SK-N-SH (cell line): ENCODE results near the gene FAM222B. TPM values are rescaled to one million over a fixed set of nuclear protein-coding genes. Genes with fewer than 3 reads are reported as not detected.

Experiments
- CTCF ChIA-PET: fragments of 300-600, 350-600 bp; formaldehyde crosslinking; extraction: SDS; loops from one replicate; lab custom pipeline; 2021; lab: Yijun Ruan, JAX
- POLR2A ChIA-PET: fragments of 350-600 bp; sonication (Branson Sonifier 250); formaldehyde crosslinking; extraction: SDS; loops from one replicate; lab custom pipeline; 2020; ENCODE audit warnings: antibody characterized with exemption, inconsistent platforms; lab: Yijun Ruan, JAX
- DNase-seq: peaks from one replicate; pipeline ENCODE4 v3.0.0; 2012
- H2AFZ ChIP-seq: fragments of 200-600 bp; sonication (generic); 2 replicates; pipeline ENCODE4 v1.8.1; 2016; ENCODE audit warnings: antibody characterized with exemption, mild to moderate bottlenecking, low read depth
- H3F3A ChIP-seq: fragments of 200-600 bp; sonication (generic); replicated peaks from 2 replicates; pipeline ENCODE3; 2016; ENCODE audit warnings: antibody characterized with exemption, mild to moderate bottlenecking; ENCODE audit not compliant: insufficient read depth
- H3K27ac ChIP-seq, 2 experiments: fragments of 200-500 bp in 1 of 2; fragments of 200-600 bp in 1 of 2; sonication (Bioruptor generic) in 1 of 2; sonication (generic), shearing (Covaris generic) in 1 of 2; 2 replicates each; pipeline versions ENCODE4 v1.5.1 to v1.6.1; 2014 to 2016; ENCODE audit warnings: low read depth in 2 of 2, inconsistent platforms in 1 of 2, low read length in 1 of 2, mild to moderate bottlenecking in 1 of 2, mixed read lengths in 1 of 2
- H3K27me3 ChIP-seq: fragments of 200-600 bp; sonication (generic), shearing (Covaris generic); 2 replicates; pipeline ENCODE4 v1.6.1; 2016; ENCODE audit warnings: mixed run types; ENCODE audit not compliant: insufficient read depth
- H3K36me3 ChIP-seq, 2 experiments: fragments of 200-500 bp in 1 of 2; fragments of 200-600 bp in 1 of 2; sonication (Bioruptor generic) in 1 of 2; sonication (generic) in 1 of 2; replicated peaks in 1 of 2; 2 replicates each; pipeline versions ENCODE3 to v1.5.1; 2014 to 2016; ENCODE audit warnings: low read length in 1 of 2, mild to moderate bottlenecking in 1 of 2; ENCODE audit not compliant: insufficient read depth in 2 of 2, control insufficient read depth in 1 of 2
- H3K4me1 ChIP-seq, 2 experiments: fragments of 200-500 bp in 1 of 2; fragments of 200-600 bp in 1 of 2; sonication (Bioruptor generic) in 1 of 2; sonication (generic), shearing (Covaris generic) in 1 of 2; 2 replicates each; pipeline versions ENCODE4 v1.5.1 to v1.6.1; 2014 to 2016; ENCODE audit warnings: low read depth in 1 of 2, low read length in 1 of 2, mixed run types in 1 of 2; ENCODE audit not compliant: insufficient read depth in 2 of 2, control insufficient read depth in 1 of 2
- H3K4me2 ChIP-seq: fragments of 200-600 bp; sonication (generic), shearing (Covaris generic); 2 replicates; pipeline ENCODE4 v1.6.1; 2017; ENCODE audit warnings: mixed run types
- H3K4me3 ChIP-seq, 2 experiments: fragments of 200-500 bp in 1 of 2; fragments of 200-600 bp in 1 of 2; sonication (Bioruptor generic) in 1 of 2; sonication (generic), shearing (Covaris generic) in 1 of 2; 2 replicates each; pipeline versions ENCODE4 v1.5.1 to v1.8.1; 2014 to 2016; ENCODE audit warnings: low read depth in 2 of 2, inconsistent platforms in 1 of 2, low read length in 1 of 2, mild to moderate bottlenecking in 1 of 2, mixed read lengths in 1 of 2, moderate library complexity in 1 of 2
- H3K79me2 ChIP-seq: fragments of 200-600 bp; sonication (generic); 2 replicates; pipeline ENCODE4 v1.8.1; 2017; ENCODE audit warnings: mild to moderate bottlenecking; ENCODE audit not compliant: insufficient read depth
- H3K9ac ChIP-seq: fragments of 200-600 bp; sonication (generic); 2 replicates; pipeline ENCODE4 v1.6.1; 2017; ENCODE audit warnings: mixed run types
- H3K9me2 ChIP-seq: fragments of 200-600 bp; sonication (generic); 2 replicates; pipeline ENCODE4 v1.6.1; 2017; ENCODE audit warnings: mixed run types
- H3K9me3 ChIP-seq: fragments of 200-600 bp; sonication (generic); 2 replicates; pipeline ENCODE4 v1.6.1; 2017; ENCODE audit warnings: mixed run types, mild to moderate bottlenecking, moderate library complexity
- H4K20me1 ChIP-seq: fragments of 200-600 bp; sonication (generic); 2 replicates; pipeline ENCODE4 v1.6.1; 2017; ENCODE audit warnings: mild to moderate bottlenecking, mixed run types; ENCODE audit not compliant: insufficient read depth
- CHD2 ChIP-seq: fragments of 150-350 bp; IDR thresholded peaks from 2 replicates; pipeline ENCODE4 v1.6.1; 2018; ENCODE audit warnings: low read length; ENCODE audit not compliant: partially characterized antibody
- ELF1 ChIP-seq: IDR thresholded peaks from 2 replicates; pipeline ENCODE4 v1.4.0; 2012
- FOXJ3 ChIP-seq: sonication (generic); formaldehyde crosslinking; IDR thresholded peaks from 2 replicates; pipeline ENCODE4 v1.5.1; 2020; ENCODE audit warnings: mild to moderate bottlenecking, missing genetic modification reagents
- FOXM1 ChIP-seq: IDR thresholded peaks from 2 replicates; pipeline ENCODE4 v1.4.0; 2012; ENCODE audit warnings: low read depth, mild to moderate bottlenecking
- GABPA ChIP-seq: IDR thresholded peaks from 2 replicates; pipeline ENCODE4 v1.4.0; 2012; ENCODE audit warnings: low read depth, mild to moderate bottlenecking
- MEF2A ChIP-seq: IDR thresholded peaks from 2 replicates; pipeline ENCODE4 v1.4.0; 2012; ENCODE audit warnings: low read depth, borderline replicate concordance
- MXI1 ChIP-seq: IDR thresholded peaks from 2 replicates; pipeline ENCODE4 v1.6.1; 2012; ENCODE audit warnings: mild to moderate bottlenecking, low read depth, low read length, improper control_type of control experiment
- NFIC ChIP-seq: IDR thresholded peaks from 2 replicates; pipeline ENCODE4 v1.4.0; 2012; ENCODE audit warnings: borderline replicate concordance
- POLR2AphosphoS5 ChIP-seq: IDR thresholded peaks from 2 replicates; pipeline ENCODE4 v1.6.1; 2012; ENCODE audit warnings: low read depth, low read length
- RFX5 ChIP-seq: IDR thresholded peaks from 2 replicates; pipeline ENCODE4 v1.6.1; 2012; ENCODE audit warnings: mild to moderate bottlenecking, improper control_type of control experiment, low read length
- RXRA ChIP-seq: IDR thresholded peaks from 2 replicates; pipeline ENCODE4 v1.4.0; 2012; ENCODE audit warnings: low read depth, mild to moderate bottlenecking, borderline replicate concordance
- SMC3 ChIP-seq: IDR thresholded peaks from 2 replicates; pipeline ENCODE4 v1.6.1; 2012; ENCODE audit warnings: low read depth, low read length, improper control_type of control experiment
- TAF1 ChIP-seq: IDR thresholded peaks from 2 replicates; pipeline ENCODE4 v1.6.1; 2012; ENCODE audit warnings: low read depth, mild to moderate bottlenecking, low read length, moderate library complexity, borderline replicate concordance
- TCF12 ChIP-seq: IDR thresholded peaks from 2 replicates; pipeline ENCODE4 v1.4.0; 2012
- WGBS: methylation state at CpG from one replicate; pipeline ENCODE4 v1.1.6; 2017; ENCODE audit warnings: low lambda C conversion rate; 5-methylcytosine and 5-hydroxymethylcytosine counted together
- polyA plus RNA-seq, 3 experiments: library from polyadenylated mRNA; depleted of rRNA; stranded (reverse); fragments of >200 nt; gene quantifications; 2 replicates each; pipeline ENCODE4 v1.2.3, GENCODE V29; 2012
- TF ChIP-seq, protein P1 (sequence below): fragments of 150-350 bp; IDR thresholded peaks from 2 replicates; pipeline ENCODE4 v1.6.1; 2016; ENCODE audit warnings: mild to moderate bottlenecking, low read depth, low read length
- TF ChIP-seq, protein P2 (sequence below): IDR thresholded peaks from 2 replicates; pipeline ENCODE4 v1.4.0; 2012; ENCODE audit warnings: low read depth
- TF ChIP-seq, protein P3 (sequence below): IDR thresholded peaks from 2 replicates; pipeline ENCODE4; 2012
- TF ChIP-seq, protein P4 (sequence below): IDR thresholded peaks from 2 replicates; pipeline ENCODE4 v1.4.0; 2012; ENCODE audit warnings: low read depth, borderline replicate concordance
- TF ChIP-seq, protein P5 (sequence below): fragments of 200-600 bp; sonication (generic); IDR thresholded peaks from 2 replicates; pipeline ENCODE4 v1.6.1; 2017; ENCODE audit warnings: antibody characterized with exemption, mild to moderate bottlenecking, moderate library complexity
- TF ChIP-seq, protein P6 (sequence below): IDR thresholded peaks from 2 replicates; pipeline ENCODE4 v1.6.1; 2012; ENCODE audit warnings: mild to moderate bottlenecking, low read depth, low read length, moderate library complexity

The FAM222B gene
- polyA plus RNA-seq, 1 of the 3 experiments (the other 2 are of a cell fraction) = 9.0 TPM

DNA sequence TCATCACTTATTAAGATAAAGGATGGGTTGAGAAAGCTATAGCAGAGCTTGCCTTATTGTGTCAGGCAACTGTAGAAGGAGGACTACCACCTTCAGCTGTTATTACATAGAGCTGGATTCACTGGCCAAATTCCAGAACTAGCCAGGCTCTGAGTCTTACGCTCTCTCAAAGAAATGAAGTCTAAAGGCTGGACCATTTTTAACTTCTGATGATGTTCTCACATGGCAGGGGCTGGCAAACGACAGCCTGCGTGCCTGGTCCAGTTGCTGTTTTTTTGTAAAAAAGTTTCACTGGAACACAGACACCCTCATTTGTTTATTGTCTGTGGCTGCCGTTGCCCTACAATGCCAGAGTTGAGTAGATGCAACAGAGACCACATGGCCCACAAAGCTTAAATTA lies 77.6 kb downstream of the FAM222B start:
- ChIA-PET CTCF (interaction anchor here (0.7 to 6.5 kb wide), 21 partner anchors 8 to 188 kb away, joined by 3 to 125 read pairs (median 18); partner anchors contain the start of genes DHRS13, FAM222B, FLOT2 and NEK8), POLR2A (interaction anchor here (0.6 kb wide), 1 partner anchor 10 kb away, joined by 3 read pairs; no protein-coding TSS in a partner anchor)
- no peaks in the 10 kb centered on the region for H3K9me2 ChIP-seq
- H3K36me3 ChIP-seq = peaks cover 11 to 27% of the 10 kb centered on the region in 2 experiments
- H3K27me3 ChIP-seq = no peaks in the 10 kb centered on the region
- H3K4me2 ChIP-seq = no peak overlapping the region
- peak overlapping the region in 1 of 2 experiments; percentile 36; a peak in 1 of 4 replicates for H3K27ac ChIP-seq
- H3K4me1 ChIP-seq = peaks cover 0 to 17% of the 10 kb centered on the region in 2 experiments; a peak in 1 of 4 replicates
- H3K79me2 ChIP-seq = peaks cover 15% of the 10 kb centered on the region; the same call in 1 of the 2 replicates
- peaks cover 14% of the 10 kb centered on the region for H4K20me1 ChIP-seq
- TF ChIP-seq SMC3 (no peak), ELF1 (no peak), POLR2AphosphoS5 (no peak), NFIC (no peak), TCF12 (no peak), RFX5 (no peak), TAF1 (no peak), GABPA (no peak), MEF2A (no peak), FOXJ3 (CRISPR knock-in tag) (no peak), MXI1 (no peak), RXRA (no peak), CHD2 (no peak), FOXM1 (no peak)
- TF ChIP-seq, protein P1, sequence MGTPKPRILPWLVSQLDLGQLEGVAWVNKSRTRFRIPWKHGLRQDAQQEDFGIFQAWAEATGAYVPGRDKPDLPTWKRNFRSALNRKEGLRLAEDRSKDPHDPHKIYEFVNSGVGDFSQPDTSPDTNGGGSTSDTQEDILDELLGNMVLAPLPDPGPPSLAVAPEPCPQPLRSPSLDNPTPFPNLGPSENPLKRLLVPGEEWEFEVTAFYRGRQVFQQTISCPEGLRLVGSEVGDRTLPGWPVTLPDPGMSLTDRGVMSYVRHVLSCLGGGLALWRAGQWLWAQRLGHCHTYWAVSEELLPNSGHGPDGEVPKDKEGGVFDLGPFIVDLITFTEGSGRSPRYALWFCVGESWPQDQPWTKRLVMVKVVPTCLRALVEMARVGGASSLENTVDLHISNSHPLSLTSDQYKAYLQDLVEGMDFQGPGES = no peak
- TF ChIP-seq, protein P2, sequence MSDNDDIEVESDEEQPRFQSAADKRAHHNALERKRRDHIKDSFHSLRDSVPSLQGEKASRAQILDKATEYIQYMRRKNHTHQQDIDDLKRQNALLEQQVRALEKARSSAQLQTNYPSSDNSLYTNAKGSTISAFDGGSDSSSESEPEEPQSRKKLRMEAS = no peak
- TF ChIP-seq, protein P3, sequence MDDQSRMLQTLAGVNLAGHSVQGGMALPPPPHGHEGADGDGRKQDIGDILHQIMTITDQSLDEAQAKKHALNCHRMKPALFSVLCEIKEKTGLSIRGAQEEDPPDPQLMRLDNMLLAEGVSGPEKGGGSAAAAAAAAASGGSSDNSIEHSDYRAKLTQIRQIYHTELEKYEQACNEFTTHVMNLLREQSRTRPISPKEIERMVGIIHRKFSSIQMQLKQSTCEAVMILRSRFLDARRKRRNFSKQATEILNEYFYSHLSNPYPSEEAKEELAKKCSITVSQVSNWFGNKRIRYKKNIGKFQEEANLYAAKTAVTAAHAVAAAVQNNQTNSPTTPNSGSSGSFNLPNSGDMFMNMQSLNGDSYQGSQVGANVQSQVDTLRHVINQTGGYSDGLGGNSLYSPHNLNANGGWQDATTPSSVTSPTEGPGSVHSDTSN = no peak
- TF ChIP-seq, protein P4, sequence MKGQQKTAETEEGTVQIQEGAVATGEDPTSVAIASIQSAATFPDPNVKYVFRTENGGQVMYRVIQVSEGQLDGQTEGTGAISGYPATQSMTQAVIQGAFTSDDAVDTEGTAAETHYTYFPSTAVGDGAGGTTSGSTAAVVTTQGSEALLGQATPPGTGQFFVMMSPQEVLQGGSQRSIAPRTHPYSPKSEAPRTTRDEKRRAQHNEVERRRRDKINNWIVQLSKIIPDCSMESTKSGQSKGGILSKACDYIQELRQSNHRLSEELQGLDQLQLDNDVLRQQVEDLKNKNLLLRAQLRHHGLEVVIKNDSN = no peak
- TF ChIP-seq, protein P5, sequence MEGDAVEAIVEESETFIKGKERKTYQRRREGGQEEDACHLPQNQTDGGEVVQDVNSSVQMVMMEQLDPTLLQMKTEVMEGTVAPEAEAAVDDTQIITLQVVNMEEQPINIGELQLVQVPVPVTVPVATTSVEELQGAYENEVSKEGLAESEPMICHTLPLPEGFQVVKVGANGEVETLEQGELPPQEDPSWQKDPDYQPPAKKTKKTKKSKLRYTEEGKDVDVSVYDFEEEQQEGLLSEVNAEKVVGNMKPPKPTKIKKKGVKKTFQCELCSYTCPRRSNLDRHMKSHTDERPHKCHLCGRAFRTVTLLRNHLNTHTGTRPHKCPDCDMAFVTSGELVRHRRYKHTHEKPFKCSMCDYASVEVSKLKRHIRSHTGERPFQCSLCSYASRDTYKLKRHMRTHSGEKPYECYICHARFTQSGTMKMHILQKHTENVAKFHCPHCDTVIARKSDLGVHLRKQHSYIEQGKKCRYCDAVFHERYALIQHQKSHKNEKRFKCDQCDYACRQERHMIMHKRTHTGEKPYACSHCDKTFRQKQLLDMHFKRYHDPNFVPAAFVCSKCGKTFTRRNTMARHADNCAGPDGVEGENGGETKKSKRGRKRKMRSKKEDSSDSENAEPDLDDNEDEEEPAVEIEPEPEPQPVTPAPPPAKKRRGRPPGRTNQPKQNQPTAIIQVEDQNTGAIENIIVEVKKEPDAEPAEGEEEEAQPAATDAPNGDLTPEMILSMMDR = no peak
- TF ChIP-seq, protein P6, sequence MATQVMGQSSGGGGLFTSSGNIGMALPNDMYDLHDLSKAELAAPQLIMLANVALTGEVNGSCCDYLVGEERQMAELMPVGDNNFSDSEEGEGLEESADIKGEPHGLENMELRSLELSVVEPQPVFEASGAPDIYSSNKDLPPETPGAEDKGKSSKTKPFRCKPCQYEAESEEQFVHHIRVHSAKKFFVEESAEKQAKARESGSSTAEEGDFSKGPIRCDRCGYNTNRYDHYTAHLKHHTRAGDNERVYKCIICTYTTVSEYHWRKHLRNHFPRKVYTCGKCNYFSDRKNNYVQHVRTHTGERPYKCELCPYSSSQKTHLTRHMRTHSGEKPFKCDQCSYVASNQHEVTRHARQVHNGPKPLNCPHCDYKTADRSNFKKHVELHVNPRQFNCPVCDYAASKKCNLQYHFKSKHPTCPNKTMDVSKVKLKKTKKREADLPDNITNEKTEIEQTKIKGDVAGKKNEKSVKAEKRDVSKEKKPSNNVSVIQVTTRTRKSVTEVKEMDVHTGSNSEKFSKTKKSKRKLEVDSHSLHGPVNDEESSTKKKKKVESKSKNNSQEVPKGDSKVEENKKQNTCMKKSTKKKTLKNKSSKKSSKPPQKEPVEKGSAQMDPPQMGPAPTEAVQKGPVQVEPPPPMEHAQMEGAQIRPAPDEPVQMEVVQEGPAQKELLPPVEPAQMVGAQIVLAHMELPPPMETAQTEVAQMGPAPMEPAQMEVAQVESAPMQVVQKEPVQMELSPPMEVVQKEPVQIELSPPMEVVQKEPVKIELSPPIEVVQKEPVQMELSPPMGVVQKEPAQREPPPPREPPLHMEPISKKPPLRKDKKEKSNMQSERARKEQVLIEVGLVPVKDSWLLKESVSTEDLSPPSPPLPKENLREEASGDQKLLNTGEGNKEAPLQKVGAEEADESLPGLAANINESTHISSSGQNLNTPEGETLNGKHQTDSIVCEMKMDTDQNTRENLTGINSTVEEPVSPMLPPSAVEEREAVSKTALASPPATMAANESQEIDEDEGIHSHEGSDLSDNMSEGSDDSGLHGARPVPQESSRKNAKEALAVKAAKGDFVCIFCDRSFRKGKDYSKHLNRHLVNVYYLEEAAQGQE = no peak
- WGBS = 89% methylated on average over 4 of the region's 4 CpGs
- H2AFZ ChIP-seq = no peak overlapping the region
- DNase-seq = no peak
- H3K9ac ChIP-seq = no peak overlapping the region
- no peak overlapping the region for H3K4me3 ChIP-seq
- H3F3A ChIP-seq = peaks cover 25% of the 10 kb centered on the region
- H3K9me3 ChIP-seq = no peaks in the 10 kb centered on the region
